Prostate gland (tissue), 2 donors: ENCODE results near the gene TEX9.
"Not testable (repeated sequence)": the region's sequence is repeated elsewhere in the genome, so short reads cannot be mapped to it uniquely, and the experiment has no call there.

ENCODE experiments used
- CTCF ChIP-seq, 4 experiments: fragments of 200-600 bp in 2 of 4; fragments of 450-650 bp in 2 of 4; sonication (generic) in 2 of 4; IDR thresholded peaks; 1 replicate in 3 of 4; 2 replicates in 1 of 4; pipeline ENCODE4 v1.5.1; 2016 to 2019; ENCODE audit warnings: antibody characterized with exemption in 4 of 4, mild to moderate bottlenecking in 2 of 4, moderate library complexity in 2 of 4
- POLR2A ChIP-seq: fragments of 450-650 bp; IDR thresholded peaks from one replicate; pipeline ENCODE4 v1.6.1; 2016; ENCODE audit warnings: antibody characterized with exemption, mild to moderate bottlenecking

GRCh38 chr15:56374693-56375092, 9.5 kb downstream of the TEX9 start:
- TF ChIP-seq CTCF (IDR thresholded peaks at IDR 0.05); POLR2A: not testable (repeated sequence)
